Measurements from ENCODE around the gene CHRNA4.

DNA sequence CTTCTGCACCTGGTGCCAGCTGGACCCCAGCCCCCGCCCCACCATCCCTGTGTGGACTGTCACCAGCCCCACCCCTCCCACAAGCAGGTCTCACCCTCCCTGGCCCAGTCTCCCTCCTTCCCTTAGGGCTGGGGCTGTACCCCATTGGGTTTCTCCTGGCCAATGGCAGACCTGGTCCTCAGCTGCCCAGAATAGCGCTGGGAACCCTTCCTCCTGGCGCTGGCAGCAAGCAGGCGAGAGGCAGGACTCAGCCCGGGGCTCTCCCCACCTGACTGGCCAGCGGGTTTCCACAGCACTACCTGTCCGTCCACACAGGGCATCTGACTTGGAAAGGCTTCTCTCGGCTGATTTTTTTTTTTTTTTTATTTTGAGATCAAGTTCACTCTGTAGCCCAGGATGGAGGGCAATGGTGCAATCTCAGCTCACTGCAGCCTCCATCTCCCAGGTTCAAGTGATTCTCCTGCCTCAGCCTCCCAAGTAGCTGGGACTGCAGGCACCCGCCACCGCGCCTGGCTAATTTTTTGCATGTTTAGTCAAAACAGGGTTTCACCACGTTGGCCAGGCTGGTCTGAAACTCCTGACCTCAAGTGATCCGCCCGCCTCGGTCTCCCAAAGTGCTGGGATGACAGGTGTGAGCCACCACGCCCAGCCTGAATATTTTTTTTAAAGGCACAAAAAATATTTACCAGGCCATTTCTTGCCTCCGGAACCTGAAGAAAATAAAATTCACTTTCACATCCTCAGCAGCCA is 21.6 kb upstream of the CHRNA4 start:
- TF ChIP-seq, protein P1, sequence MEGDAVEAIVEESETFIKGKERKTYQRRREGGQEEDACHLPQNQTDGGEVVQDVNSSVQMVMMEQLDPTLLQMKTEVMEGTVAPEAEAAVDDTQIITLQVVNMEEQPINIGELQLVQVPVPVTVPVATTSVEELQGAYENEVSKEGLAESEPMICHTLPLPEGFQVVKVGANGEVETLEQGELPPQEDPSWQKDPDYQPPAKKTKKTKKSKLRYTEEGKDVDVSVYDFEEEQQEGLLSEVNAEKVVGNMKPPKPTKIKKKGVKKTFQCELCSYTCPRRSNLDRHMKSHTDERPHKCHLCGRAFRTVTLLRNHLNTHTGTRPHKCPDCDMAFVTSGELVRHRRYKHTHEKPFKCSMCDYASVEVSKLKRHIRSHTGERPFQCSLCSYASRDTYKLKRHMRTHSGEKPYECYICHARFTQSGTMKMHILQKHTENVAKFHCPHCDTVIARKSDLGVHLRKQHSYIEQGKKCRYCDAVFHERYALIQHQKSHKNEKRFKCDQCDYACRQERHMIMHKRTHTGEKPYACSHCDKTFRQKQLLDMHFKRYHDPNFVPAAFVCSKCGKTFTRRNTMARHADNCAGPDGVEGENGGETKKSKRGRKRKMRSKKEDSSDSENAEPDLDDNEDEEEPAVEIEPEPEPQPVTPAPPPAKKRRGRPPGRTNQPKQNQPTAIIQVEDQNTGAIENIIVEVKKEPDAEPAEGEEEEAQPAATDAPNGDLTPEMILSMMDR (IDR thresholded peaks at IDR 0.05), result no peak
- no peak for TF ChIP-seq POLR2A (IDR thresholded peaks at IDR 0.05)
